ENCODE results near the gene SLC9A5.

The SLC9A5 gene

GRCh38 chr16:67202426-67202825 lies 46.4 kb upstream of the SLC9A5 start:
- TF ChIP-seq, protein P1, sequence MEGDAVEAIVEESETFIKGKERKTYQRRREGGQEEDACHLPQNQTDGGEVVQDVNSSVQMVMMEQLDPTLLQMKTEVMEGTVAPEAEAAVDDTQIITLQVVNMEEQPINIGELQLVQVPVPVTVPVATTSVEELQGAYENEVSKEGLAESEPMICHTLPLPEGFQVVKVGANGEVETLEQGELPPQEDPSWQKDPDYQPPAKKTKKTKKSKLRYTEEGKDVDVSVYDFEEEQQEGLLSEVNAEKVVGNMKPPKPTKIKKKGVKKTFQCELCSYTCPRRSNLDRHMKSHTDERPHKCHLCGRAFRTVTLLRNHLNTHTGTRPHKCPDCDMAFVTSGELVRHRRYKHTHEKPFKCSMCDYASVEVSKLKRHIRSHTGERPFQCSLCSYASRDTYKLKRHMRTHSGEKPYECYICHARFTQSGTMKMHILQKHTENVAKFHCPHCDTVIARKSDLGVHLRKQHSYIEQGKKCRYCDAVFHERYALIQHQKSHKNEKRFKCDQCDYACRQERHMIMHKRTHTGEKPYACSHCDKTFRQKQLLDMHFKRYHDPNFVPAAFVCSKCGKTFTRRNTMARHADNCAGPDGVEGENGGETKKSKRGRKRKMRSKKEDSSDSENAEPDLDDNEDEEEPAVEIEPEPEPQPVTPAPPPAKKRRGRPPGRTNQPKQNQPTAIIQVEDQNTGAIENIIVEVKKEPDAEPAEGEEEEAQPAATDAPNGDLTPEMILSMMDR (IDR thresholded peaks at IDR 0.05; ENCODE audit: low read depth, low read length): no peak
- no peak for DNase-seq (ENCODE audit: extremely low read depth, low read depth)

GRCh38 chr16:67202956-67203493 lies 45.8 kb upstream of the SLC9A5 start:
- DNase-seq (ENCODE audit: extremely low read depth, low read depth): no peak
- TF ChIP-seq, protein P1 (IDR thresholded peaks at IDR 0.05; ENCODE audit: low read depth, low read length): no peak

GRCh38 chr16:67204076-67204475 lies 44.7 kb upstream of the SLC9A5 start:
- TF ChIP-seq, protein P1 (IDR thresholded peaks at IDR 0.05; ENCODE audit: low read depth, low read length): no peak
- no peak for DNase-seq (ENCODE audit: extremely low read depth, low read depth)

DNA sequence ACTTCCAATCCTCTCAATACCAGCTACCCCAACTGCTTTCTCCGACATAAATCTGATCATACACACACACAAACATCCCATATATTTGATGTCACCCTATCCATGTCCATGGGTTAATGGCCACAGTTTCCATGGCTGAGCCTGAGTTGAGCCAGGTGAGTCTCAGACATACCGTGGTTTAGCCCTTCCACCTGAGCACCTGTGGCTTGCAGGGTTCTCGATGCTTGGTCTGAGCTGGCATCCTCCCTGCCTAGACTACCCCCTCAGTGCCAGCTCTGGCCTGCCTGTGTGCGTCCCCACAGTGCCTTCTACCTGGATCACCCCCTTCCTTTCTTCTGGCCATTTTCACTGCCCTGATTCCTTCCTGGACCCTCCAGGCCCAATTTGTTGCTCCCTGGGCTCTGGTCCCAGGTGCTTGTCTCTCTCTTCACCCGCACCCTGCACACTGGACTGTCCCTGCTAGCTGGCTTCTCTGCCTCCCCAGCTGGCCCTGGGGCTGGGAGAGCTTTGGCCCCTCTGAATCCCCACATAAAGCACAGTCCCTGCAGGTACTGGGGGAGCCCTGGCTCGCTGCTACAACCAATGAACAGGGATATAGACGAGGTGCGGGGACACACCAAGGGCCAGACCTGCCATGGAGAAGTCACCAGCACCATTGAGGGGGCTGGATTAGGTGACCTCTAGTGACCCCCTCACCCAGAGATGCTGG lies 42.5 kb upstream of the SLC9A5 start:
- TF ChIP-seq, protein P1 (IDR thresholded peaks at IDR 0.05; ENCODE audit: low read depth, low read length): no peak
- no peak for DNase-seq (ENCODE audit: extremely low read depth, low read depth)

DNA sequence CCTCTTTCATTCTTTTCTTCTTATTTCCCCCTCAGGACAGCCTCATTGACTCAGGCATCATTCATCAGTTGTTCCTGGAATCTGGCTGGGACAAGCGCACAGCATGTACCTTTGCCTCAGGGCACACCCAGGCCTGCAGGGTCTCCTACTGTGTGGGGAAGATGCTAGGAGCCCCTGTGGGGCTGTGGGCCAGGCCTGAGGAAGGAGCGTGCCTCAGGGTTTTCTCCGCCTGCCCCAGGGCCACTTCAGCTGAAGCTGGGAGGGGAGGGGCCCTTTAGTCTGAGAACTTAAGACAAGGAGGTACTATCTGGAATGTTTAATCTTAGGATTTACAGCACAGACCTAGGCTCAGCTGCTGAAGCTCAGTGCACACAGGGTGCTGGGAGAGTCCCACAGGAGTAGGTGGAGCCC lies 41.9 kb upstream of the SLC9A5 start:
- no peak for DNase-seq (ENCODE audit: extremely low read depth, low read depth)
- TF ChIP-seq, protein P1 (IDR thresholded peaks at IDR 0.05; ENCODE audit: low read depth, low read length): no peak

- TF ChIP-seq, protein P1 (IDR thresholded peaks at IDR 0.05; ENCODE audit: low read depth, low read length): no peak
- no peak for DNase-seq (ENCODE audit: extremely low read depth, low read depth)
Measured at GRCh38 chr16:67207249-67208091, 41.3 kb upstream of the SLC9A5 start.
